ENCODE results near the gene KCNQ4.

The KCNQ4 gene

GRCh38 chr1:40876891-40877290 lies 93.3 kb downstream of the KCNQ4 start:
- H3K4me3 ChIP-seq (ENCODE audit: control insufficient read depth, low read depth, low read length), result no peak overlapping the region
- TF ChIP-seq, protein P1, sequence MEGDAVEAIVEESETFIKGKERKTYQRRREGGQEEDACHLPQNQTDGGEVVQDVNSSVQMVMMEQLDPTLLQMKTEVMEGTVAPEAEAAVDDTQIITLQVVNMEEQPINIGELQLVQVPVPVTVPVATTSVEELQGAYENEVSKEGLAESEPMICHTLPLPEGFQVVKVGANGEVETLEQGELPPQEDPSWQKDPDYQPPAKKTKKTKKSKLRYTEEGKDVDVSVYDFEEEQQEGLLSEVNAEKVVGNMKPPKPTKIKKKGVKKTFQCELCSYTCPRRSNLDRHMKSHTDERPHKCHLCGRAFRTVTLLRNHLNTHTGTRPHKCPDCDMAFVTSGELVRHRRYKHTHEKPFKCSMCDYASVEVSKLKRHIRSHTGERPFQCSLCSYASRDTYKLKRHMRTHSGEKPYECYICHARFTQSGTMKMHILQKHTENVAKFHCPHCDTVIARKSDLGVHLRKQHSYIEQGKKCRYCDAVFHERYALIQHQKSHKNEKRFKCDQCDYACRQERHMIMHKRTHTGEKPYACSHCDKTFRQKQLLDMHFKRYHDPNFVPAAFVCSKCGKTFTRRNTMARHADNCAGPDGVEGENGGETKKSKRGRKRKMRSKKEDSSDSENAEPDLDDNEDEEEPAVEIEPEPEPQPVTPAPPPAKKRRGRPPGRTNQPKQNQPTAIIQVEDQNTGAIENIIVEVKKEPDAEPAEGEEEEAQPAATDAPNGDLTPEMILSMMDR (conservative IDR thresholded peaks at IDR 0.05; ENCODE audit: control insufficient read depth, insufficient read depth, low read depth, low read length), result no peak
- peak; percentile 62 for DNase-seq (ENCODE audit: low read depth)

GRCh38 chr1:40877698-40878097 lies 94.1 kb downstream of the KCNQ4 start:
- H3K4me3 ChIP-seq (ENCODE audit: control insufficient read depth, low read depth, low read length), result no peak overlapping the region
- DNase-seq (ENCODE audit: low read depth), result peak; percentile 90
- TF ChIP-seq, protein P1 (conservative IDR thresholded peaks at IDR 0.05; ENCODE audit: control insufficient read depth, insufficient read depth, low read depth, low read length), result no peak

GRCh38 chr1:40878906-40879305 lies 95.3 kb downstream of the KCNQ4 start:
- no peak overlapping the region for H3K4me3 ChIP-seq (ENCODE audit: control insufficient read depth, low read depth, low read length)
- TF ChIP-seq, protein P1 (conservative IDR thresholded peaks at IDR 0.05; ENCODE audit: control insufficient read depth, insufficient read depth, low read depth, low read length), result no peak
- no peak for DNase-seq (ENCODE audit: low read depth)

GRCh38 chr1:40879482-40880175 lies 96.0 kb downstream of the KCNQ4 start:
- no peak for DNase-seq (ENCODE audit: low read depth)
- H3K4me3 ChIP-seq (ENCODE audit: control insufficient read depth, low read depth, low read length), result no peak overlapping the region
- TF ChIP-seq, protein P1 (conservative IDR thresholded peaks at IDR 0.05; ENCODE audit: control insufficient read depth, insufficient read depth, low read depth, low read length), result no peak

DNA sequence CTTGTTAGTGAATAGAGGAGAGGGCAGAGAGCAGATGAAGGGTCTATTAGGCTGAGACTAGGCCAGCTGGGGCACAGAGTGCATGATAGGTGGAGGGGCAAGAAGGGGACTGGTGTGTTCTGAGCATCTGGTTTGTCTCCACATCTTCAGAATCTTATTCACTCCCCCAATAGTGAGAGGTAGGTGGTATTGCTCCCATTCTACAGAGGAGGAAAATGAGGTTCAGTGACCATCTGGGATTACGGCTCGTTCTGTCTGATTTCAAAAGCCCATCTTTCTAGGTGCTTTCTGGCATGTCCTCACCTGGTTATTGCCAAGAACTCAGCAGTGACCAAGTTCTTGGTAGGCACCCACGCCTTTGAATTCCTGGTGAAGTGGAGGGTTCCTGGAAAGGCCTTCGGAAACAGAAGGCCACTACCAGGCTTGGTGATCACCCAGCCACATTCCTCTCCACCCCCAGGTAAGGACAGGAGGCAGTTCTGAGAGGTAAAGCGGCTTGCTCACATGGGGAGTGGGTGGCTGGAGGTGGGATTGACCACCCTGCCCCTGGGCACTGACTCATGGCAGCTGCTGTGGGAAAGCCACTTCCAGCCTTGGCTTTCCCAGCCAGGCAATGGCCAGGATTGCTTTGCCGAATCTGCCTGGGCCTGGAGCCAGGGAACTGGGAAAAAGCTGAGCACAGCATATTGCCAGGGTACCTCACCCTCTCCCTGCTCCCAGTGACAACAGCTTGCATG lies 97.4 kb downstream of the KCNQ4 start:
- TF ChIP-seq, protein P1 (conservative IDR thresholded peaks at IDR 0.05; ENCODE audit: control insufficient read depth, insufficient read depth, low read depth, low read length), result no peak

DNA sequence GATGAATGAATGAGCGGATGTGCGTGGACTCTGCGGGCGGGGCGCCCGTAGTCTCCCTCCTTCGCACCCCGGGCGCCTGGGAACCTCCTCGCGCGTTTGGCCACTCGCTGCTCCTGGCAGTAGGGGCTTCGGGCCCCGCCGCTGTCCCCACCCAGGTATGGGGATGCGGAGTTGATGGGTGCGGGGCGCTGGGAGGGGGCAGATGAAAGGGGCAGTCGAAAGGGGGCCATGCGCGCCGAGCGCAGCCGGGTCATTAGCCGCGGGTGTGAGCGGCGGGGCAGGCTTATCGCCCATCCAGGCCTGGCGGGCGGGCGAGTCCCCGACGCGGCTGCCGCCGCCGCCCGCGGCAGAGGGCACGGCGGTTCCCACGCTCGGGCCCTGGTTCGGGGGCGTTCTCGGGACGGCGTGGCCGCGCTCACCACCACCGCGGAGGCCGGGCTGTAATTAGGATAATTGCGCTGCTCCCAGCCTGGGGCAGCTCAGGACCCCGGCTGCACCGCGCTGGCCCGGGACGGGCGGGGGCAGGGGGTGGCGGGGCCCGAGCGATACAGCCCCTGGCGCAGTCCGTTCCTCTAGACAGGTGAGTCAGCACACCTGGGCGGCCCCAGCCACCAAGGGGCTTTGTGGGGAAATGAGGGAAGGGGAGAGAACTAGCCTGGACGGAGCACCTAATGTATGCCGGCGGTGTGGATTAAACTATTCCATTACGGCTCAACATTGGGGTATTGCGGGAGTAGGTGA lies 100.6 kb downstream of the KCNQ4 start:
- TF ChIP-seq, protein P1 (conservative IDR thresholded peaks at IDR 0.05; ENCODE audit: control insufficient read depth, insufficient read depth, low read depth, low read length), result no peak
- no peak overlapping the region for H3K4me3 ChIP-seq (ENCODE audit: control insufficient read depth, low read depth, low read length)
- no peak for DNase-seq (ENCODE audit: low read depth)

More for the DNA sequence above, 97.4 kb downstream of the KCNQ4 start:
- H3K4me3 ChIP-seq (ENCODE audit: control insufficient read depth, low read depth, low read length), result no peak overlapping the region
- no peak for DNase-seq (ENCODE audit: low read depth)

All from fibroblast of mammary gland (primary cell).